Measurements from ENCODE around the gene MIAT.

Gene MIAT

GRCh38 chr22:26675687-26676268, 18.4 kb downstream of the MIAT start:
- intact Hi-C loops (cut with DNase I; ENCODE audit: low total_unique reads) = no loop called here
- no peak for TF ChIP-seq CTCF (IDR thresholded peaks at IDR 0.05)
- Histone ChIP-seq H3K4me3 (no peak overlapping the region), H3K4me1 (peaks cover 0 to 37% (median 23%) of the 10 kb centered on the region in 4 donors), H3K36me3 (peaks cover 0 to 4% (median 0%) of the 10 kb centered on the region in 3 donors), H3K27me3 (no peaks in the 10 kb centered on the region), H3K9me3 (no peaks in the 10 kb centered on the region), H3K27ac (no peak overlapping the region)
- no peak for DNase-seq

- Histone ChIP-seq H3K36me3 (peaks cover 0 to 19% (median 12%) of the 10 kb centered on the region in 3 donors), H3K4me3 (no peak overlapping the region), H3K27ac (no peak overlapping the region), H3K9me3 (no peaks in the 10 kb centered on the region), H3K27me3 (no peaks in the 10 kb centered on the region), H3K4me1 (peaks cover 0 to 45% (median 27%) of the 10 kb centered on the region in 4 donors)
- intact Hi-C loops (cut with DNase I; ENCODE audit: low total_unique reads) = no loop called here
- DNase-seq = no peak
- no peak for TF ChIP-seq CTCF (IDR thresholded peaks at IDR 0.05)
Observed at GRCh38 chr22:26677217-26677616, 19.8 kb downstream of the MIAT start.

GRCh38 chr22:26679003-26679629, 21.7 kb downstream of the MIAT start:
- peak; percentile 86 to 94 for TF ChIP-seq CTCF (IDR thresholded peaks at IDR 0.05)
- no peak overlapping the region for H3K27ac ChIP-seq
- intact Hi-C loops (cut with DNase I; ENCODE audit: low total_unique reads) = no loop called here
- H3K27me3 ChIP-seq = no peaks in the 10 kb centered on the region
- peaks cover 0 to 23% (median 14%) of the 10 kb centered on the region in 3 donors for H3K36me3 ChIP-seq
- DNase-seq = peak; percentile 77 to 82
- H3K4me3 ChIP-seq = no peak overlapping the region
- H3K9me3 ChIP-seq = no peaks in the 10 kb centered on the region
- peaks cover 0 to 33% (median 16%) of the 10 kb centered on the region in 4 donors for H3K4me1 ChIP-seq

GRCh38 chr22:26680485-26680884, 23.1 kb downstream of the MIAT start:
- peaks cover 0 to 23% (median 7%) of the 10 kb centered on the region in 4 donors for H3K4me1 ChIP-seq
- no peaks in the 10 kb centered on the region for H3K9me3 ChIP-seq
- H3K27ac ChIP-seq = no peak overlapping the region
- no peaks in the 10 kb centered on the region for H3K27me3 ChIP-seq
- no peak overlapping the region for H3K4me3 ChIP-seq
- no peak for TF ChIP-seq CTCF (IDR thresholded peaks at IDR 0.05)
- DNase-seq = no peak
- intact Hi-C loops (cut with DNase I; ENCODE audit: low total_unique reads) = no loop called here
- peaks cover 0 to 29% (median 14%) of the 10 kb centered on the region in 3 donors for H3K36me3 ChIP-seq

- H3K36me3 ChIP-seq = peaks cover 0 to 29% (median 14%) of the 10 kb centered on the region in 3 donors
- TF ChIP-seq CTCF (IDR thresholded peaks at IDR 0.05) = no peak
- no peaks in the 10 kb centered on the region for H3K27me3 ChIP-seq
- H3K9me3 ChIP-seq = no peaks in the 10 kb centered on the region
- H3K4me1 ChIP-seq = peaks cover 0 to 20% (median 6%) of the 10 kb centered on the region in 4 donors
- intact Hi-C loops (cut with DNase I; ENCODE audit: low total_unique reads) = no loop called here
- DNase-seq = peak in 1 of 2 donors; percentile 53
- peak overlapping the region in 1 of 2 donors; percentile 29 for H3K27ac ChIP-seq
- no peak overlapping the region for H3K4me3 ChIP-seq
Observed at GRCh38 chr22:26681395-26681821, 24.0 kb downstream of the MIAT start.

Measured in tibial artery (tissue), 4 donors.